ENCODE measurements around the gene SERBP1. TPM values are rescaled to one million over a fixed set of nuclear protein-coding genes. Genes with fewer than 3 reads are reported as not detected.

SERBP1 gene
- total RNA-seq, 1 donor from 2014 or later: 214 TPM

GRCh38 chr1:67390041-67390887, 39.9 kb downstream of the SERBP1 start:
- Histone ChIP-seq H3K27me3 (ENCODE audit: insufficient read depth, low read length) (no peaks in the 10 kb centered on the region), H3K9ac (ENCODE audit: low read length) (peak overlapping the region; percentile 56), H3K4me3 (ENCODE audit: insufficient read depth, low read depth, low read length) (peak overlapping the region; percentile 27), H2AFZ (ENCODE audit: low read depth, low read length) (no peak overlapping the region), H3K36me3 (ENCODE audit: insufficient read depth, low read length) (no peaks in the 10 kb centered on the region), H3K27ac (ENCODE audit: low read depth, low read length) (peak overlapping the region; percentile 83), H3K4me1 (ENCODE audit: insufficient read depth, low read length) (peaks cover 17% of the 10 kb centered on the region), H3K9me3 (ENCODE audit: insufficient read depth, low read depth, low read length) (no peaks in the 10 kb centered on the region), H3K4me2 (ENCODE audit: low read length) (peak overlapping the region; percentile 80), H4K20me1 (ENCODE audit: insufficient read depth, low read length) (peaks cover 8% of the 10 kb centered on the region), H3K79me2 (ENCODE audit: insufficient read depth, low read length) (no peaks in the 10 kb centered on the region)
- Mint-ChIP-seq H3K4me1 (ENCODE audit: low read depth, unreplicated experiment) (peaks cover 17% of the 10 kb centered on the region), H3K4me3 (ENCODE audit: unreplicated experiment) (no peak overlapping the region), H3K27ac (ENCODE audit: unreplicated experiment) (peak overlapping the region; percentile 80), H3K9me3 (ENCODE audit: unreplicated experiment) (no peaks in the 10 kb centered on the region), H3K36me3 (ENCODE audit: low read depth, unreplicated experiment) (peaks cover 18% of the 10 kb centered on the region), H3K27me3 (ENCODE audit: low read depth, unreplicated experiment) (no peaks in the 10 kb centered on the region)
- TF ChIP-seq, protein P1, sequence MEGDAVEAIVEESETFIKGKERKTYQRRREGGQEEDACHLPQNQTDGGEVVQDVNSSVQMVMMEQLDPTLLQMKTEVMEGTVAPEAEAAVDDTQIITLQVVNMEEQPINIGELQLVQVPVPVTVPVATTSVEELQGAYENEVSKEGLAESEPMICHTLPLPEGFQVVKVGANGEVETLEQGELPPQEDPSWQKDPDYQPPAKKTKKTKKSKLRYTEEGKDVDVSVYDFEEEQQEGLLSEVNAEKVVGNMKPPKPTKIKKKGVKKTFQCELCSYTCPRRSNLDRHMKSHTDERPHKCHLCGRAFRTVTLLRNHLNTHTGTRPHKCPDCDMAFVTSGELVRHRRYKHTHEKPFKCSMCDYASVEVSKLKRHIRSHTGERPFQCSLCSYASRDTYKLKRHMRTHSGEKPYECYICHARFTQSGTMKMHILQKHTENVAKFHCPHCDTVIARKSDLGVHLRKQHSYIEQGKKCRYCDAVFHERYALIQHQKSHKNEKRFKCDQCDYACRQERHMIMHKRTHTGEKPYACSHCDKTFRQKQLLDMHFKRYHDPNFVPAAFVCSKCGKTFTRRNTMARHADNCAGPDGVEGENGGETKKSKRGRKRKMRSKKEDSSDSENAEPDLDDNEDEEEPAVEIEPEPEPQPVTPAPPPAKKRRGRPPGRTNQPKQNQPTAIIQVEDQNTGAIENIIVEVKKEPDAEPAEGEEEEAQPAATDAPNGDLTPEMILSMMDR (IDR thresholded peaks at IDR 0.05; ENCODE audit: insufficient read depth, low read depth, low read length): no peak
- no peak for TF ChIP-seq EZH2 (IDR thresholded peaks at IDR 0.05; ENCODE audit: insufficient read depth, low read length)
- FAIRE-seq: peak; percentile 88
- DNase-seq (ENCODE audit: low read depth): peak; percentile 98

DNA sequence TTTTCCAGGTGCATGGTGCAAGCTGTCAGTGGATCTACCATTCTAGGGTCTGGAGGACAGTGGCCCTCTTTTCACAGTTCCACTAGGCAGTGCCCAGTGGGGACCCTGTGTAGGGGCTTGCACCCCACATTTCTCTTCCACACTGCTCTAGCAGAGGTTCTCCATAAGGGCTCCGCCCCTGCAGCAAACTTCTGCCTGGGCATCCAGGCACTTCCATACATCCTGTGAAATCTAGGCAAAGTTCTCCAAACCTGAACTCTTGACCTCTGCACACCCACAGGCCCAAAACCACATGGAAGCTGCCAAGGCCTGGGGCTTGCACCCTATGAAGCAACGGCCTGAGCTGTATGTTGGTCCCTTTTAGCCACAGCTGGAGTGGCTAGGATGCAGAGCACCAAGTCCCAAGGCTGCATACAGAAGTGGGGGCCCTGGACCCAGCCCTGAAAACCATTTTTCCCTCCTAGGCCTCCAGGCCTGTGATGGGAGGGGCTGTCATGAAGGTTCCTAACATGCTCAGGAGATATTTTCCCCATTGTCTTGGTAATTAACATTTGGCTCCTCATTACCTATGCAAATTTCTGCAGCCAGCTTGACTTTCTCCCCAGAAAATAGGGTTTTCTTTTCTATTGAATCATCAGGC, 46.1 kb downstream of the SERBP1 start:
- Mint-ChIP-seq H3K36me3 (ENCODE audit: low read depth, unreplicated experiment) (peaks cover 18% of the 10 kb centered on the region), H3K9me3 (ENCODE audit: unreplicated experiment) (peaks cover 10% of the 10 kb centered on the region), H3K4me3 (ENCODE audit: unreplicated experiment) (no peak overlapping the region), H3K27ac (ENCODE audit: unreplicated experiment) (no peak overlapping the region), H3K27me3 (ENCODE audit: low read depth, unreplicated experiment) (no peaks in the 10 kb centered on the region), H3K4me1 (ENCODE audit: low read depth, unreplicated experiment) (no peaks in the 10 kb centered on the region)
- Histone ChIP-seq H3K9me3 (ENCODE audit: insufficient read depth, low read depth, low read length) (peaks cover 7% of the 10 kb centered on the region), H3K79me2 (ENCODE audit: insufficient read depth, low read length) (no peaks in the 10 kb centered on the region), H3K9ac (ENCODE audit: low read length) (no peak overlapping the region), H3K4me3 (ENCODE audit: insufficient read depth, low read depth, low read length) (no peak overlapping the region), H4K20me1 (ENCODE audit: insufficient read depth, low read length) (no peaks in the 10 kb centered on the region), H3K4me2 (ENCODE audit: low read length) (no peak overlapping the region), H3K4me1 (ENCODE audit: insufficient read depth, low read length) (no peaks in the 10 kb centered on the region), H3K27ac (ENCODE audit: low read depth, low read length) (no peak overlapping the region), H3K27me3 (ENCODE audit: insufficient read depth, low read length) (no peaks in the 10 kb centered on the region), H2AFZ (ENCODE audit: low read depth, low read length) (no peak overlapping the region), H3K36me3 (ENCODE audit: insufficient read depth, low read length) (no peaks in the 10 kb centered on the region)
- FAIRE-seq (no peak), DNase-seq (ENCODE audit: low read depth) (no peak)
- TF ChIP-seq EZH2 (IDR thresholded peaks at IDR 0.05; ENCODE audit: insufficient read depth, low read length): no peak
- TF ChIP-seq, protein P1 (IDR thresholded peaks at IDR 0.05; ENCODE audit: insufficient read depth, low read depth, low read length): no peak

All from astrocyte (in vitro differentiated cells and primary cell).